Fibroblast of pulmonary artery (primary cell): ENCODE measurements around the gene HS3ST3A1.

Source experiments
- DNase-seq: peaks from one replicate; pipeline ENCODE4 v3.0.0-alpha.2; 2010; ENCODE audit warnings: low read depth
- H3K4me3 ChIP-seq: replicated peaks from 2 replicates; pipeline ENCODE4 v1.5.1; 2011; ENCODE audit warnings: low read depth, mild to moderate bottlenecking, control low read depth, low read length, moderate library complexity
- TF ChIP-seq, protein P1 (sequence below): IDR thresholded peaks from 2 replicates; pipeline ENCODE4 v1.5.1; 2011; ENCODE audit warnings: mild to moderate bottlenecking, control low read depth, low read length, inconsistent platforms; ENCODE audit errors: missing control alignments

Gene HS3ST3A1

DNA sequence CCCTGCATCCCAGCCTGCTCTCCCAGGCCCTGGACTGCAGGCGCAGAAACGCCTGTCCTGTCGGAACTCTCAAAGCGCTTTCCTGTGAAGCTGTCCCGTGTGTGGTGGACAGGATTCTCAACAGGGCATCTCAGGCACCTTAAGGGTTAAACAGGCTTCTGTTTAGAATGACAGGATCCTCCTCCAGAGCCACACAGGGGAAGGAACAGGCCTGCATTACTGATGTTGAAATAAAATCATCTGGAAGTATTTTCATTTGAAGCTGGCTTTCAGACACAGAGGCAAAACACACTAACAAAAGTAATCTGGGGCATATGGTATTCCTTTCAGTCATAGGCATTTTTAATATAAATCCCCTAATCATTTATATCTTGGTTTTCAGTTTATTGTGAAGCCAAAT, 7.4 kb downstream of the HS3ST3A1 start:
- TF ChIP-seq, protein P1, sequence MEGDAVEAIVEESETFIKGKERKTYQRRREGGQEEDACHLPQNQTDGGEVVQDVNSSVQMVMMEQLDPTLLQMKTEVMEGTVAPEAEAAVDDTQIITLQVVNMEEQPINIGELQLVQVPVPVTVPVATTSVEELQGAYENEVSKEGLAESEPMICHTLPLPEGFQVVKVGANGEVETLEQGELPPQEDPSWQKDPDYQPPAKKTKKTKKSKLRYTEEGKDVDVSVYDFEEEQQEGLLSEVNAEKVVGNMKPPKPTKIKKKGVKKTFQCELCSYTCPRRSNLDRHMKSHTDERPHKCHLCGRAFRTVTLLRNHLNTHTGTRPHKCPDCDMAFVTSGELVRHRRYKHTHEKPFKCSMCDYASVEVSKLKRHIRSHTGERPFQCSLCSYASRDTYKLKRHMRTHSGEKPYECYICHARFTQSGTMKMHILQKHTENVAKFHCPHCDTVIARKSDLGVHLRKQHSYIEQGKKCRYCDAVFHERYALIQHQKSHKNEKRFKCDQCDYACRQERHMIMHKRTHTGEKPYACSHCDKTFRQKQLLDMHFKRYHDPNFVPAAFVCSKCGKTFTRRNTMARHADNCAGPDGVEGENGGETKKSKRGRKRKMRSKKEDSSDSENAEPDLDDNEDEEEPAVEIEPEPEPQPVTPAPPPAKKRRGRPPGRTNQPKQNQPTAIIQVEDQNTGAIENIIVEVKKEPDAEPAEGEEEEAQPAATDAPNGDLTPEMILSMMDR, result no peak
- no peak for DNase-seq
- H3K4me3 ChIP-seq, result no peak overlapping the region

DNA sequence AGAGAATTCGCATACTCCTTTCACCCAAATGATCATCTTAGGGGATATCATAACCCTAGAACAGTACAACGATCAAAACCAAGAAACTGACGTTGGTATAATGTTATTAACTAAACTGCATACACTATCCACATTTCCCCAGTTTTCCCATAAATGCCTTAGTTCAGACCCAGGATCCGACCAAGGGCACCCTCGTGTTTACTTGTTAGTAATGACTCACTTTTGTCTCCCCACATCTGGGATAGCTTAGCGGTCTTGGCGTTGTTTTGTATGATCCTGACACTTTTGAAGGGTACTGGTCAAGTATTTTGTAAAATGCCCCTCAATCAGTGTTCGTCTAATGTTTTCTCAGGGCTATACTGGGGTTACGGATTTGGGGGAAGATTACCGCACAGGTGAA, 8.0 kb downstream of the HS3ST3A1 start:
- DNase-seq, result no peak
- H3K4me3 ChIP-seq, result no peak overlapping the region
- TF ChIP-seq, protein P1, result no peak

DNA sequence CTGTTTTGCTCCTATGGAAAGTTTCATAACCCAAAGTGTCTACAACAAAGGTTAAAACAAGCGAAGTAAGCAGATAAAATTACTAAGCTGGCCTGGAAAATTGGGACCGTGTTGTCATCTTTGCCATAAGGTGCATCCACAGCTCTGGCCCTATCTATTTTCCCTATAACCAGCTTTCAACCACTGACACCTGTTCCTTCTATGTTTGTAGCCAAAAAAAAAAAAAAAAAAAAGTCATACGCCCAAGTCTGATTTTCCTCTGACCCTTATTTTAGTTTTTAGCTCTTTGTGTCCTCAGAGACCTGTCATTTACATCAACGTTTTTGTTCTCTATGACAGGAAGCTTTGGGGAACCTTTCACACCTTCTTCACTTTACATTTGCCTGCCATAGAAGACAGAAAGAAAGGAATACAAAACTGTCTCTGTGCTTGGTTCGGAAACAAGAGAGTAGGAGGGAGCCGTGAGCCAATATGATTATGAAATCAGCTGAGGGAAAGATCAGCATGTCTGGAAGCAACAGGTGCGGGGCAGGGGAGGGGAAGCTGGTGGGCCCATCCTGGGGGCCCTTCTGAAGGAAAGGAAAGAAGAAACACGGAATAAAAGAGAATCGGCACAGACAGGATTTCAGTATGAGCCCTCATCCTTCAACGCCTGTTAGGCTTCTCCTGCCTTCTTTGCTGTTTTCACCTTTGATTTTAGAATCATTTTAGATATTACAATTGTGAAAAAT, 8.5 kb downstream of the HS3ST3A1 start:
- no peak for DNase-seq
- no peak overlapping the region for H3K4me3 ChIP-seq
- TF ChIP-seq, protein P1, result no peak

DNA sequence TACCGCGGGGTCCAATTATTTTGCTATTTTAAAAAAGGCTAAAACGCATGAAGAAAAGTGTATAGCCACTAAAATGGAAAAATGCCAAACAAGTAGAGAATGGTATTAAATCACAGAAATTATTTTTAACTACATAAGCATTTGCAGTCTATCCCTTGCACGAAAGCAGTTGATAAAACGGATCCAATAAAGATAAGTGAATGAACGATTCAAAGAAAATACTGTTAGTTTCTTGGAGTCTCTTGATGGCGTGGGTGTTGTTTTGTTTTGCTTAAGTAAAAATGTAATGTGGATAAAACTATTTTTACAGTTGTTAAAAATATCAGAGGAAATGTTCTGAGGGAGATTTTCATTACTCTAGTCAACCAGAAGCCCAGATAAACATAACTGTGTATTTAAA, 9.3 kb downstream of the HS3ST3A1 start:
- peak; percentile 50 for DNase-seq
- TF ChIP-seq, protein P1, result no peak
- H3K4me3 ChIP-seq, result no peak overlapping the region

DNA sequence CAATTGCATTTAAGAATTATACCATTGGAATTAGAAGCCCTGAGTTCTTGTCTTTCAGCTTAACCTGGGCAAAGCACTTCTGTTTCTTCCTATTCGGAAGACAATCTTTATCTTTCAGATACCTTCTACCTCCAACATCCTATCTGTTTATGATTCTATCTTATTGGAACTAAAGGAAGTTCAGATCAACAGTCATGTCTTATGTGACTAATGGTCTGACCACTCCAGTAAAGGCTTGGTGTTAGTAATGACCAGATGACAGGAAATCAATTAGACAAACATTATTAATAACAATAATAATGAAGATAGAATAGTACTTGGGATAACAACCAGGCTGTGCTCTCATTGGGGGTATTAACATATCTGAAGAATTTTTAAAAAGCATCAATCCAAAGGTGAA, 11.3 kb downstream of the HS3ST3A1 start:
- no peak overlapping the region for H3K4me3 ChIP-seq
- TF ChIP-seq, protein P1, result no peak
- no peak for DNase-seq

DNA sequence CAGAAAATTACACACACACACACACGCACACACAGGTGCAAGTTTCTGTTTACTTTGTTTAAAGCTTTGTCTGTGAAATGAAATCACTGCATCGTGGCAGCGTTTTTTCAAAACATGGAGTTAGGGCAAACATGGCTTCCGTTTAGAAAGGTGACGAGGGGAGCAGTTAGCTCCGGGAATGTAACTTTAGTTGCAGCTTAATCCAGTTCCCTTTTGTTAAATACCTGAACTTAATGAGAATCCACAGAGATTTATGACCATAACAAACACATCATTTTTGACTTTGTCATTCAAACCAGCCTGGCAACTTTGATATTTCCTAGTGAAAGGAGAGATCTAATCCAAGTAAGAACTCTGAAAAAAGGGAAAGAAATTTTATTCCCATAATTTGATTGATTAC, 12.1 kb downstream of the HS3ST3A1 start:
- H3K4me3 ChIP-seq, result no peak overlapping the region
- TF ChIP-seq, protein P1, result no peak
- DNase-seq, result no peak
